ENCODE results near the gene TRPM8.

TRPM8 gene

DNA sequence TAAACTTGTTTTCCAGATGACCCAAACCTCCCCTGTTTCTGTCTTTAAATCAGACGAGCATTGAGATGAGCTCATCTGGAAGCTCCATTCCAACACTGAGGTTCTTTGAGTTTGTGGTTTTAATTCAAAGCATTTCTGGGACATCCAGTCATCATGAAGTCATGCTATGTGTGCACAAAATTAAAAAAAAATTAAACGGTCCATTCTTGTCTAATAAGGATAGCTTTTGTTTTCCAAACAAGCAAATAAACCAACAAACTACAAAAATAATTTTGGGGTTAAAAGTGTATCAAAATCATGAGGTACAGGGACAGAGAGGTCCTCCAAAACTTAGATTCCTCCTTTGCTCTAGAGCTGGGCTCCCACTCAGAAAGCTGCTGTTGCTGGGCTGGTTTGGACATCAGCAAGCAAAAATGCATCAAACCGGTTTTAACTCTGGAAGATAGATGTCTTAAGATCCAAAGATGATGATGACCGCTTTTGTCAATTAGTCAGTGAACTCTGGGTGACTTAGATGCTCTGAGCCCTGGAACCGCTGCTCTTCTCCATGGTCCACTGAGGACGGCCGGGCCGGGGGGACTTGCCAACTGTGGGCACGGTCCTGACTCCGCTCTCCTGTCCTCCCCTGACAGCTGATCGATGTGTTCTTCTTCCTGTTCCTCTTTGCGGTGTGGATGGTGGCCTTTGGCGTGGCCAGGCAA lies 65.4 kb downstream of the TRPM8 start:
- Histone ChIP-seq H3K9me3 (ENCODE audit: insufficient read depth, low read length) (no peaks in the 10 kb centered on the region), H3K4me3 (ENCODE audit: low read length) (no peak overlapping the region), H3K36me3 (replicated peaks; ENCODE audit: low read depth, low read length) (no peaks in the 10 kb centered on the region), H3K27me3 (ENCODE audit: low read depth, low read length) (0 out of 2 replicates have a peak, but pooled peaks cover 6% of the 10 kb centered on the region), H3K27ac (ENCODE audit: low read length) (no peak overlapping the region), H2AFZ (ENCODE audit: low read depth, low read length) (no peak overlapping the region), H3K9ac (ENCODE audit: low read length) (no peak overlapping the region), H3K79me2 (ENCODE audit: low read length) (no peaks in the 10 kb centered on the region), H3K4me2 (ENCODE audit: low read length) (no peak overlapping the region), H3K4me1 (ENCODE audit: low read length) (no peaks in the 10 kb centered on the region), H4K20me1 (ENCODE audit: insufficient read depth, low read length) (no peaks in the 10 kb centered on the region)
- TF ChIP-seq, protein P1, sequence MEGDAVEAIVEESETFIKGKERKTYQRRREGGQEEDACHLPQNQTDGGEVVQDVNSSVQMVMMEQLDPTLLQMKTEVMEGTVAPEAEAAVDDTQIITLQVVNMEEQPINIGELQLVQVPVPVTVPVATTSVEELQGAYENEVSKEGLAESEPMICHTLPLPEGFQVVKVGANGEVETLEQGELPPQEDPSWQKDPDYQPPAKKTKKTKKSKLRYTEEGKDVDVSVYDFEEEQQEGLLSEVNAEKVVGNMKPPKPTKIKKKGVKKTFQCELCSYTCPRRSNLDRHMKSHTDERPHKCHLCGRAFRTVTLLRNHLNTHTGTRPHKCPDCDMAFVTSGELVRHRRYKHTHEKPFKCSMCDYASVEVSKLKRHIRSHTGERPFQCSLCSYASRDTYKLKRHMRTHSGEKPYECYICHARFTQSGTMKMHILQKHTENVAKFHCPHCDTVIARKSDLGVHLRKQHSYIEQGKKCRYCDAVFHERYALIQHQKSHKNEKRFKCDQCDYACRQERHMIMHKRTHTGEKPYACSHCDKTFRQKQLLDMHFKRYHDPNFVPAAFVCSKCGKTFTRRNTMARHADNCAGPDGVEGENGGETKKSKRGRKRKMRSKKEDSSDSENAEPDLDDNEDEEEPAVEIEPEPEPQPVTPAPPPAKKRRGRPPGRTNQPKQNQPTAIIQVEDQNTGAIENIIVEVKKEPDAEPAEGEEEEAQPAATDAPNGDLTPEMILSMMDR (IDR thresholded peaks at IDR 0.05; ENCODE audit: low read depth, low read length) = no peak
- no peak for TF ChIP-seq EZH2phosphoT487 (IDR thresholded peaks at IDR 0.05; ENCODE audit: low read depth)

DNA sequence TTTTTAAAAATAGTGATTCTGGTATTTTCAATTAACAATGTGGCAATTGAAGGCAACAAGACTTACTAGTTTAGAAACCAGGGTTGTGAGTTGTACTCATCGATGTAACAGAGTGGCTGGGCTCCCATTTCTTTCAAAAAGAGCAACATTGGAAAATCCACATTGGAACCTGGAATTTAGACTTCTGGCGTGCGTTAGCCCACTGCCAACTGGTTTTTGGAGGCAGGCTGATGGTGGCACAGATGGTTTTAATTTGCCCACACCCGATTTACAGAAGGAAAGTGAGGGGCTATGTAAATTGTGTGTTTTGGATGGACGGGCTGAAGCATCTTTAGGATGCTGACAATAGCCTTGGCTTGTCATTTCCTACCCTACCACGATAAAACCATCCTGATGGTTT lies 66.3 kb downstream of the TRPM8 start:
- Histone ChIP-seq H3K79me2 (ENCODE audit: low read length) (no peaks in the 10 kb centered on the region), H3K36me3 (replicated peaks; ENCODE audit: low read depth, low read length) (no peaks in the 10 kb centered on the region), H4K20me1 (ENCODE audit: insufficient read depth, low read length) (no peaks in the 10 kb centered on the region), H3K27me3 (ENCODE audit: low read depth, low read length) (0 out of 2 replicates have a peak, but pooled peaks cover 6% of the 10 kb centered on the region), H3K4me1 (ENCODE audit: low read length) (no peaks in the 10 kb centered on the region), H3K9ac (ENCODE audit: low read length) (no peak overlapping the region), H3K4me3 (ENCODE audit: low read length) (no peak overlapping the region), H3K27ac (ENCODE audit: low read length) (no peak overlapping the region), H2AFZ (ENCODE audit: low read depth, low read length) (no peak overlapping the region), H3K9me3 (ENCODE audit: insufficient read depth, low read length) (no peaks in the 10 kb centered on the region), H3K4me2 (ENCODE audit: low read length) (no peak overlapping the region)
- TF ChIP-seq, protein P1 (IDR thresholded peaks at IDR 0.05; ENCODE audit: low read depth, low read length) = no peak
- no peak for TF ChIP-seq EZH2phosphoT487 (IDR thresholded peaks at IDR 0.05; ENCODE audit: low read depth)

DNA sequence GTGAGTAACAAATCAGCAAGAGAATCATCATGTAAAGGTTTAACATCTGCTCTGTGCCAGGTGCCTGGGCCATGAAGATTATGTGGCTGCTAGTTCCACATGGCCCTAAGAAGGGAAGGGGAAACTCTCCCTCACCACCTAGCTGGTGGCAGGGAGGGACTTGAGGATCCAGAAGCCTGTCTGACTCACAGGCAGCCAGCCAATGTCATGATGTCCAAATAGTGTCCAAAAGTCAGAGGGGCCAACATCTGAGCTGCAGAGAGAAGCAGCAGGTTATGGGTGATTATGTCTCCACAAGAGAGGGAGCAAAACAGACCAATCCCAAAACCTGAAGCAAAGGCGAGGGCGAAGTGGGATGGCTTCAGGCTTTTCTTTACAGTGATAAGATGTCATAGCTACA lies 71.4 kb downstream of the TRPM8 start:
- no peak overlapping the region for H3K9ac ChIP-seq (ENCODE audit: low read length)
- no peak for TF ChIP-seq EZH2phosphoT487 (IDR thresholded peaks at IDR 0.05; ENCODE audit: low read depth)
- TF ChIP-seq, protein P1 (IDR thresholded peaks at IDR 0.05; ENCODE audit: low read depth, low read length) = no peak
- no peaks in the 10 kb centered on the region for H4K20me1 ChIP-seq (ENCODE audit: insufficient read depth, low read length)
- H3K79me2 ChIP-seq (ENCODE audit: low read length) = no peaks in the 10 kb centered on the region
- H3K9me3 ChIP-seq (ENCODE audit: insufficient read depth, low read length) = no peaks in the 10 kb centered on the region
- H3K4me1 ChIP-seq (ENCODE audit: low read length) = no peaks in the 10 kb centered on the region
- no peak overlapping the region for H3K27ac ChIP-seq (ENCODE audit: low read length)
- no peaks in the 10 kb centered on the region; the same call in 1 of the 2 replicates for H3K27me3 ChIP-seq (ENCODE audit: low read depth, low read length)
- no peak overlapping the region for H2AFZ ChIP-seq (ENCODE audit: low read depth, low read length)
- H3K4me3 ChIP-seq (ENCODE audit: low read length) = no peak overlapping the region
- H3K4me2 ChIP-seq (ENCODE audit: low read length) = no peak overlapping the region
- no peaks in the 10 kb centered on the region for H3K36me3 ChIP-seq (replicated peaks; ENCODE audit: low read depth, low read length)

DNA sequence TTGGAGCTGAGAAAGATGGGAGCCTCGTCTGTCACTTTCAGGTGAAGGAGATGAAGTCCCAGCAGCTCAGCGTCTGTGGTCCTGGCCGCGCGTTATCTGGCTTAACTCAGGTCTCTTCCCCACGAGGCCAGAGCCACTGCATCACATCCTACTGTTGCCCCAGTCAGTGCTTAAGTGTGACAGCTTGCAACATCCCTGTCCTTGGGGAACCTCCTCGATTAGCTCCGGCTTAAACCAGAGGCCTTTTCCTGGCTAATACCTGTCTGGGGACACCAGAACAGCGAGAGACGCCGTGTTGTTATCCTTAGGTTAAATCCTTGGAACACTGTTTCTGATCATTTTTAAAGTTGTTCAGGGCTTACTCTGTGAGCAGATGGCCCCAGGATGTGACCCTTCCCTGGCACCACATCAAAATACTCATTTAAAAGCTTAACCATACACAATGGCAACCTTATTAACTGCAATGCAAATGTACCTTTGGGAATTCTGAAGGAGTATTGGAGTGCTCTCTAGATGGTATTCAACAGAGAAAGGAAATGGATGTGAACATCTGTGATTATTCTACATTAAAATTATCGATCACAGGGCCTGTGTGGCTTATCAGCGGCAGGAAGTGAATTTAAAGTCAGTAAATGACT lies 72.2 kb downstream of the TRPM8 start:
- H3K4me3 ChIP-seq (ENCODE audit: low read length) = no peak overlapping the region
- no peak overlapping the region for H3K27ac ChIP-seq (ENCODE audit: low read length)
- H3K79me2 ChIP-seq (ENCODE audit: low read length) = no peaks in the 10 kb centered on the region
- no peaks in the 10 kb centered on the region for H3K36me3 ChIP-seq (replicated peaks; ENCODE audit: low read depth, low read length)
- H3K4me1 ChIP-seq (ENCODE audit: low read length) = no peaks in the 10 kb centered on the region
- H4K20me1 ChIP-seq (ENCODE audit: insufficient read depth, low read length) = no peaks in the 10 kb centered on the region
- no peak overlapping the region for H3K4me2 ChIP-seq (ENCODE audit: low read length)
- H3K9ac ChIP-seq (ENCODE audit: low read length) = no peak overlapping the region
- H3K27me3 ChIP-seq (ENCODE audit: low read depth, low read length) = no peaks in the 10 kb centered on the region; the same call in 1 of the 2 replicates
- no peak overlapping the region for H2AFZ ChIP-seq (ENCODE audit: low read depth, low read length)
- no peak for TF ChIP-seq EZH2phosphoT487 (IDR thresholded peaks at IDR 0.05; ENCODE audit: low read depth)
- TF ChIP-seq, protein P1 (IDR thresholded peaks at IDR 0.05; ENCODE audit: low read depth, low read length) = no peak
- no peaks in the 10 kb centered on the region for H3K9me3 ChIP-seq (ENCODE audit: insufficient read depth, low read length)
